ENCODE data around the gene KRT4. TPM values are rescaled to one million over a fixed set of nuclear protein-coding genes. Genes with fewer than 3 reads are reported as not detected.

The KRT4 gene
- total and polyA plus RNA-seq, 2 donors (not counting 3 experiments of a cell fraction or from before 2014, with no cell fraction given), result not detected

- ChIA-PET CTCF (interaction anchor here (0.9 kb wide), 1 partner anchor 231 kb away, joined by 3 read pairs; no protein-coding TSS in a partner anchor), POLR2A (no interaction called here)
- DNase-seq (ENCODE audit: low read depth, low spot score), result no peak
- Histone ChIP-seq H3K27ac (ENCODE audit: insufficient read depth, low read depth, low read length) (no peak overlapping the region), H3K4me1 (ENCODE audit: control insufficient read depth, extremely low read depth, insufficient read depth, low read length) (no peaks in the 10 kb centered on the region), H3K36me3 (ENCODE audit: control insufficient read depth in 2 of 2, extremely low read depth in 1 of 2, insufficient read depth in 2 of 2, low read length in 2 of 2) (no peaks in the 10 kb centered on the region), H3K4me2 (ENCODE audit: insufficient read depth, low read length) (no peak overlapping the region), H3K27me3 (ENCODE audit: control insufficient read depth in 2 of 2, insufficient read depth in 2 of 2, low read length in 2 of 2) (peaks cover 0 to 3% of the 10 kb centered on the region in 2 experiments), H2AFZ (ENCODE audit: low read depth, low read length) (no peak overlapping the region), H3K9me3 (replicated peaks; ENCODE audit: control insufficient read depth, insufficient read depth, low read length) (no peaks in the 10 kb centered on the region), H3K9me1 (replicated peaks; ENCODE audit: control insufficient read depth, extremely low read depth, insufficient read depth, low read length) (no peaks in the 10 kb centered on the region), H3K4me3 (replicated peaks in 1 of 3; ENCODE audit: insufficient read depth in 1 of 3, low read depth in 1 of 3, low read length in 3 of 3) (no peak overlapping the region), H4K20me1 (replicated peaks; ENCODE audit: control insufficient read depth, extremely low read depth, insufficient read depth, low read length) (no peaks in the 10 kb centered on the region), H3K79me2 (ENCODE audit: control insufficient read depth, insufficient read depth, low read length) (no peaks in the 10 kb centered on the region), H3K9ac (replicated peaks; ENCODE audit: extremely low read depth, insufficient read depth, low read length) (no peak overlapping the region)
- intact Hi-C loops (cut with micrococcal nuclease), result loop anchor here (10.0 kb wide), 1 partner anchor 165 kb away; no protein-coding TSS in a partner anchor
- dilution Hi-C loops (cut with MboI; ENCODE audit: extremely low pct_ligation_motif_present, low sequenced_read_pairs), result no loop called here
- TF ChIP-seq CTCF (IDR thresholded peaks at IDR 0.05; ENCODE audit: extremely low read depth in 1 of 2, insufficient read depth in 1 of 2, low read depth in 1 of 2, low read length in 2 of 2), result no peak
- TF ChIP-seq POLR2A (IDR thresholded peaks at IDR 0.05; ENCODE audit: low read depth, low read length), result no peak
- TF ChIP-seq POLR2AphosphoS5 (IDR thresholded peaks at IDR 0.05; ENCODE audit: insufficient read depth, low read depth, low read length), result no peak
- no peak for TF ChIP-seq MAX (IDR thresholded peaks at IDR 0.05; ENCODE audit: insufficient read depth, insufficient read length)
- no peak for TF ChIP-seq FOS (IDR thresholded peaks at IDR 0.05; ENCODE audit: borderline replicate concordance, insufficient read depth, low read length)
- TF ChIP-seq GATA2 (IDR thresholded peaks at IDR 0.05; ENCODE audit: insufficient read depth, insufficient read length, low read depth, low read length), result no peak
- BruUV-seq (replicated peaks), result no TSS peak
- no peak for FAIRE-seq
Observed at GRCh38 chr12:52860102-52860823, 46.3 kb upstream of the KRT4 start.
